ENCODE results near the gene FAM78A.
"Not testable (repeated sequence)": the region's sequence is repeated elsewhere in the genome, so short reads cannot be mapped to it uniquely, and the experiment has no call there.

Gene FAM78A

GRCh38 chr9:131237291-131237690 is 39.0 kb downstream of the FAM78A start:
- DNase-seq (ENCODE audit: low spot score): no peak

- no peak for DNase-seq (ENCODE audit: low spot score)
These were observed 39.5 kb downstream of the FAM78A start for GRCh38 chr9:131236761-131237160.

DNA sequence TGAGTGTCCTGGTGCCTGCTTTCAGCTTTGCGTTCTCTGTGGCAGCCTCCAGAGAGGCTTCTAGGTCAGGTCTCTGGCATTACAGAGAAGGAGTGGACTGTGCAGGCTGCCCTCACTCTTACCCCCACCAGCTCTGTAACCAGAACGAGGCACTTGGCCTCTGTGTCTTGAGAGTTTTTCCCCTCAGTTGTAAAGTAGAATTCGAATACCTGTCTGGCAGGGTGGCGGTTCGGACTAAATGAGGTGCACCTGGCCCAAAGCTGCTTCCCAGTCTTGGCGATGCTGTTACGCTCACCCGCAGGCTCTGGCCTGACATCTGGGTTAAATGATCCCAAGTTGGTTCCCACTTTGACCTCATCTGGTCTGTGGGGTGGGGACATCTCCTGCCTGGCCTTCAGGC is 40.1 kb downstream of the FAM78A start:
- DNase-seq (ENCODE audit: low spot score): no peak

DNA sequence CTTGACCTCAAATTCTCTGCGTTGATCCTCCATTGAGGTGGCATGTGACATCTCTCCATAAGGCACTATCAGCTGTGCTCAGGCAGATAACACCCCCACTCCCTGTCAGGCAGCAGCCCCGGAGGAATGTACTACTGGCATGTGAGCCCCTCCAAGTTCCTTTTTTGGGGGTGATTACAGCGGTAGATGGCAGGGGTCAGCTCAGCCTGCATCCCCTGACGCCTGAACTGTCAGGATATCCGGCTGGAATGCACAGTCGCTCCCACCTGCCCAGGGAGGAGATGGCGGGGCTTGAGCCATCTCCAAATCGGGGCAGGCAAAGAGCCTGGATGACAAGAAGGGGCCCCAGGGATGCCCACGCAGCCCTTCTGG is 40.8 kb downstream of the FAM78A start:
- DNase-seq (ENCODE audit: low spot score): no peak

- no peak for DNase-seq (ENCODE audit: low spot score)
These were observed 41.4 kb downstream of the FAM78A start for GRCh38 chr9:131234799-131235479.

- DNase-seq (ENCODE audit: low spot score): peak; percentile 52
These were observed 42.3 kb downstream of the FAM78A start for GRCh38 chr9:131233995-131234394.

DNA sequence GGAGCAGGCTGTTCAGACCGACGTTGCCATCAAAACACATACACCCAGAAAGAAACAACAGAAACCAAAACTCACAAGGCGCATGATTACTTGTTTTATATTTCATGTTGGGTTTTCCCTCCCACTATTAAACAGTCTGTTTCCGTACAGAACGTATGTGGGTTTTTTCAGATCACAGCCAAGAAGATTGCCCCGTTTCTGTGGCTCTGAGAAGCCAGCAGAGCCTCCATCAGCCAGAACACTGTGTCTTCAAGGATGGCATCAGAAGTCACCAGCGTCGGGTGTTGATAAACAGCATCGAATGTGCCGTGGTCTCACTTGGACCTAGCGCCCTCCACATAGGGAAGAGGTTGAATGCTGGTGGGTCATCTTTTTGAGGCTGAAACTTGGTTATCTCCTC is 42.8 kb downstream of the FAM78A start:
- DNase-seq (ENCODE audit: low spot score): peak; percentile 43

GRCh38 chr9:131228988-131229387 is 47.3 kb downstream of the FAM78A start:
- no peak for DNase-seq (ENCODE audit: low spot score)

- no peak for DNase-seq (ENCODE audit: low spot score)
These were observed 48.3 kb downstream of the FAM78A start for GRCh38 chr9:131227959-131228460.

- DNase-seq (ENCODE audit: low spot score): no peak
These were observed 49.0 kb downstream of the FAM78A start for GRCh38 chr9:131227112-131227958.

DNA sequence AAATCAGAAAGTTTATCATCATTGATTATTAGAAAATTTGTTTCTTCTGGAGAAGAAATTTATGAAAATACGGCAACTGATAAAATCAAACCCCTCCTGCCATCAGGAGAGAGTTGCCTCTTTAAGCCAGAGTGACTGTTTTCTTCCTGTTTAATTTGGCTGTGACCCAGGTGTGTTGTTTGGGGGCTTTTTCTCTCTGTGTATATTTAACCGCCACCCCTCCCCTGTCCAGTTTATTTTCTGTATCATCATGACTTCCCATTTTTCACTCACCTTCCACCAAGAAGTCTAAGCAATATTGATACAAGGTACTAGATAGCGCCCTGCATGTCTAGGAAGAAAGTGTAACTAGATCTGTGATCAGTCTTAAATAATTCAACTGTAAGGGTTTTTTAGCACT is 50.1 kb downstream of the FAM78A start:
- no peak for DNase-seq (ENCODE audit: low spot score)

DNA sequence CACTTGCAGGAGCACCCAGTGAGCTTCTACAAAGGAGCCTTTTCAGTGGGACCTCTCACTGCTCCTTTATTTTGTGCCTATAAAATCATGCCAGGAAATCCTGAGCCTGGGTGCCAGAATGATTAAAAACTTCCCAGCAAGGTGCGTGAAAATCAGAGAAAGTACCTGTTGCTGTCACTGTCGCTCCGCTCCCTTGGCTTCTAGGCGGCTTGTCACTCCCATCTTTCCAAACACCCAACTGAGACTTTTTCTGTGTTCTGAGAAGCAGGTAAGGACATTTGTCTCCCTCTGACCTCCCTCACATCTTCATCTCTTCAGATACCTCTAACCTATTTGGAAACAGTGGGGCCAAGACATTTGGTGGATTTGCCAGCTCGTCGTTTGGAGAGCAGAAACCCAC is 53.9 kb downstream of the FAM78A start:
- no peak for DNase-seq (ENCODE audit: low spot score)

DNA sequence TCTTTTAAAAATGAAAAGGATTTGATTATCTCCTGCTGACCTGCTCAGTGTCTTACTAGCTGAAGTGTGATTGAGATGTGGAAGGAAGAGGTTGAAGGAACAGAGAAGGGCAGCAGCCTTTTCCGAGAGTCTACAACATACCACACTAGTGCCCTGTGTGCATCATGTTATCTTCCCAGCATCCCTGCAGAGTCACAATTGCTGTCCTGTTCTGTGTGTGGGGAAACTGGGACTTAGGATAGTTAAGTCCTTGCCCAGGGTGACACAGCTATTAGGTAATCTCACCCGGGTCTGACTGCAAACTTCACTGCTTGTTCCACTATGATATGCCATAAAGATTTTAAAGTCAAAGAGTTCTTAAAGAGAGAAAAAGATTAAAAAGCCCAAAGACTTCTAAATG is 55.8 kb downstream of the FAM78A start:
- no peak for DNase-seq (ENCODE audit: low spot score)

- DNase-seq (ENCODE audit: low spot score): no peak
These were observed 57.9 kb downstream of the FAM78A start for GRCh38 chr9:131218370-131218769.

DNA sequence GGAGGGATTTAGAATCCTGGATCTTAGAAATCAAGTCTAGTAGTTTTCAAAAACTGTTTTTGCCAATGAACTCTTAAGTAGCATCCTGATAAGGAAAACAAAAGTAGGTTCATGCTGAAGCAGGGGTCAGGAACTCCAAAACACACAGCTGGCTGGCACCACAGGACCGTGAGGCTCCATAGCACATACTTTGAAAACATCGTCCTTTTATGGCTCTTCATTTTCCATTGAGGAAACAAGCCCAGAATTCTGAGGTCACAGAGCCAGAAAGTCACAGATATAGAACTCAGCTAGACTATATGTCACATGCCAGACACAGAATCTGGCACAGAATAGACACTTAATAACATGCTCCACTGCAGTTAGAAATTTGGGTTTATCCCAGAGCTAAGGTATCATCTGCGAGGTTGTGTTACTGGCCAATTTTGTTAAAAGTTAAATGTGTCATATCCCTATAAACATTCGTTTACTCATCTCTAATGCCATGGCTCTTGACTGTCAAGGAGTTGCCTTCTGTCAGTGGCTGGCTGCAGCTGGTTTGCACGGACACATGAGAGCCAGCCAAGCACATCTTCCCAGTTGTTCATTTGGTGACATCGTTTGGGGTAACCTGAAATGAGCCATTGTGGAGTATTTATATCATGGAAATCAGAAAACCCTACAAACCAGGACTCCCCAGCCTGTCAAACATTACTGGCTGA is 58.8 kb downstream of the FAM78A start:
- DNase-seq (ENCODE audit: low spot score): no peak

- DNase-seq (ENCODE audit: low spot score): no peak
These were observed 59.5 kb downstream of the FAM78A start for GRCh38 chr9:131216806-131217205.

- no peak for DNase-seq (ENCODE audit: low spot score)
These were observed 61.4 kb downstream of the FAM78A start for GRCh38 chr9:131214876-131215275.

GRCh38 chr9:131214286-131214856 is 61.9 kb downstream of the FAM78A start:
- no peak for DNase-seq (ENCODE audit: low spot score)

- DNase-seq (ENCODE audit: low spot score): not testable (repeated sequence)
These were observed 64.4 kb downstream of the FAM78A start for GRCh38 chr9:131211920-131212319.

Data from CD4-positive, alpha-beta T cell treated with Interleukin-2 at 100 ng/mL for 4 hours (primary cell).